ENCODE data around the gene INTS15.

DNA sequence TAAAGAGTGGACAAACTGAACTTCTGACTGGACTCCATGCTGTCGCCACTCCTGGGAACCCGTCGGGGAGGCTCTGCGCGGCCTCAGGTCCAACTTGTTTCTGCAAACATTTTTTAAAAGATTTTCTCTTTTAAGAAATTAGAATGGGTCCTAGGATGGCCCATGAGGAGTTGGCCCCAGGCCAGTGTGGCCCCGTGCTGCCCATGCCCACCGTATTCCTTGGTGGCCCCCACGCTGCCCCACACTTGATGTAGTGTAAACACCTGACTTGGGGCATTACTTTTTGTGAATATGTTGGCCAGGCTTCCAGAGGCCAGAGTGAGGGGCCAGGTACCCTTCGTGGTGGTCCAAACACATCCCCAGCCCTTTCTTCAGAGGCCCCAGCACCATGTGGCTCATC is 66.6 kb downstream of the INTS15 start:
- TF ChIP-seq, protein P1, sequence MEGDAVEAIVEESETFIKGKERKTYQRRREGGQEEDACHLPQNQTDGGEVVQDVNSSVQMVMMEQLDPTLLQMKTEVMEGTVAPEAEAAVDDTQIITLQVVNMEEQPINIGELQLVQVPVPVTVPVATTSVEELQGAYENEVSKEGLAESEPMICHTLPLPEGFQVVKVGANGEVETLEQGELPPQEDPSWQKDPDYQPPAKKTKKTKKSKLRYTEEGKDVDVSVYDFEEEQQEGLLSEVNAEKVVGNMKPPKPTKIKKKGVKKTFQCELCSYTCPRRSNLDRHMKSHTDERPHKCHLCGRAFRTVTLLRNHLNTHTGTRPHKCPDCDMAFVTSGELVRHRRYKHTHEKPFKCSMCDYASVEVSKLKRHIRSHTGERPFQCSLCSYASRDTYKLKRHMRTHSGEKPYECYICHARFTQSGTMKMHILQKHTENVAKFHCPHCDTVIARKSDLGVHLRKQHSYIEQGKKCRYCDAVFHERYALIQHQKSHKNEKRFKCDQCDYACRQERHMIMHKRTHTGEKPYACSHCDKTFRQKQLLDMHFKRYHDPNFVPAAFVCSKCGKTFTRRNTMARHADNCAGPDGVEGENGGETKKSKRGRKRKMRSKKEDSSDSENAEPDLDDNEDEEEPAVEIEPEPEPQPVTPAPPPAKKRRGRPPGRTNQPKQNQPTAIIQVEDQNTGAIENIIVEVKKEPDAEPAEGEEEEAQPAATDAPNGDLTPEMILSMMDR (IDR thresholded peaks at IDR 0.05): no peak
- TF ChIP-seq ZFX (IDR thresholded peaks at IDR 0.05; ENCODE audit: borderline replicate concordance): no peak

All from 22Rv1 (cell line).